H54 (cell line): ENCODE results near the gene TAS1R2.
"Not testable (repeated sequence)": the region's sequence is repeated elsewhere in the genome, so short reads cannot be mapped to it uniquely, and the experiment has no call there.

Experiments
- DNase-seq: peaks from one replicate; pipeline ENCODE4 v3.0.0; 2011; ENCODE audit warnings: low spot score, mixed read lengths; ENCODE audit not compliant: insufficient read length
- FAIRE-seq: peaks from 3 replicates; lab custom pipeline; 2011; peaks lifted over from hg19 to GRCh38; lab: Jason Lieb, UNC
- POLR2A ChIP-seq: IDR thresholded peaks from 2 replicates; pipeline ENCODE4 v1.6.1; 2011; ENCODE audit warnings: low read depth, mild to moderate bottlenecking, low read length

TAS1R2 gene

DNA sequence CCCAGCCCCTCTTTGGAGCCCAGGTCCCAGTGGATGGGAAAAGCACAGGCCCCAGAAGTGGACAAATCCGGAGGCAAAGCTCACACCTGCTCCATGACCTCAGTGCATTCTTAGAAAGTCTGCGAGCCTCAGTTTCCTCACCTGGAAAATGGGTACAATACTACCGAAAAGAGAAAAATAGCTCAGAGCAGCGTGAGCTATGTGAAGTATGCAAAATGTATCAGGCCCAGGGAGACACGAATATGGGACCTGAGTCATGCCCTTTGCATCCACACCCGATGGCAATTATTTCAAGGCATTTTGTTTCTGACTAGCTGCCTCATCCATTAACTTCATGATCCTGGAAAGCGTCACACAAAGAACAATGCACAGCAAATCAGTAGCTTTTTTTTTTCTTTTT, 33.7 kb upstream of the TAS1R2 start:
- no peak for TF ChIP-seq POLR2A
- DNase-seq (no peak), FAIRE-seq (no peak)

- DNase-seq, FAIRE-seq: not testable (repeated sequence)
Measured at GRCh38 chr1:18891858-18892257, 32.4 kb upstream of the TAS1R2 start.

DNA sequence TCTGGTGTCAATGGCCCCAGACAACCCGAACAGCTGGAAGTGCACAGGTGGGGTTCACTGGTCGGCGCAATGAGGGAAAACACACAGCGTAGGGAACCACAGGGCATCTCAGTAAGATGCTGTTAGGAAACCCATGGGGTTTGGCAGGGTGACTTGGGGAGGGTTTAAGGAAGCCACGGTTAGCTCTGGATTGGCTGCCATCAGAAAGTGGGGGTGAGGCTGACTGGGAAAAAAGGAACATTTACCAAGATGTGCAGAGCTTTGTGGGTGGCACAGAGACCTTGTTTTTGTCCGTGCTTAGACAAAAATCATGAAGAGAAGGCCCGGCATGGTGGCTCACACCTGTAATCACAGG, 31.9 kb upstream of the TAS1R2 start:
- TF ChIP-seq POLR2A, result no peak
- DNase-seq (no peak), FAIRE-seq (no peak)

DNA sequence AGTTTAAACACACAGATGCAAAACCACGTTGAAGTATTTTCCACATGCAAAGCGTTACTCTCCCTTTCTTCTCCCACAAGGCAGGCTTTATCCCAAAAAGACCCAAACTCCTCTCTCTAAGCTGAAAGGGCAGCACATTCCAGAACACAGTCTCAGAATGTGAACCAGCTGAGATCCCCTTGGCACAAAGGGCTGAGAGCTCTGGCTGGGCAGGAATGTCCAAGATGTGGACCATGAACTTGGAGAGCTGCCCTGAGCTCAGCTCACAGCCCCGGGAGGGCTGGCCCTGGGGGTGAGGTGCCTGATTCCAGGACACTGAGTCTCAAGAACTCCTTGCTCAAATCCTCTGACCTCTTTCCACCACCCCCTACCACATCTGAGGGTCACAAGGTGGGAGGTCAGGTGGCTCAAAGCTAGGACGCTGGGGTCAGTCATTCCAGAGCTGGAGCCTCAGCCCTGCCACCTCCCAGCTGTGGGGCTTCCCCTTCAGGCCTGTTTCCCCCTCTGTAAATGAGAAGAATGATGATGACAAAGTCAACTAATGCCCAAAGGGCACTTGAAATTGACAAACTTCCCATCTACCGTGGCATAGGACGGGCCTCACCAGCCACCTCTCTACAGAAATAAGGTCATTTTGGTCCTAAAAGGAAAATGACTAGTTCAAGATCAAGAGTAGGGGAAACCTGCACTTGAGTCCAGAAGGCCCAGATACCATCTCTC, 31.4 kb upstream of the TAS1R2 start:
- FAIRE-seq (no peak), DNase-seq (no peak)
- TF ChIP-seq POLR2A, result no peak

DNA sequence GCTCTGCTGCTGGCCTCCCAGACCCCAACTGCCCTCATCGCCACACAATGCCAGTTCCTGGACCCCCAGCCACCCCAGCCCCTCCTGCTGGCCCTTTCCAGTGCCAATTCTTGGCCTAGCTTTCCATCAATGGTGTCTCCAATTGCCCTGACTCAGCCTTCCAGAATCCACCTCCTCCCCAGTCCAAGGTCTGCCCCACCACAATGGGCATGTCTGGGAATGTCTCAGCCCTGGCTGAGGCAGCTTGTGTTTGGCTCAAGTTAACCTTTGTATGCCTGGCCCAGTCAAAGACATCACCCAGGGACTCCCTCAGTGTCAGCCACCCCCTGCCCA, 26.5 kb upstream of the TAS1R2 start:
- TF ChIP-seq POLR2A, result no peak
- DNase-seq, result peak; percentile 54
- no peak for FAIRE-seq

DNA sequence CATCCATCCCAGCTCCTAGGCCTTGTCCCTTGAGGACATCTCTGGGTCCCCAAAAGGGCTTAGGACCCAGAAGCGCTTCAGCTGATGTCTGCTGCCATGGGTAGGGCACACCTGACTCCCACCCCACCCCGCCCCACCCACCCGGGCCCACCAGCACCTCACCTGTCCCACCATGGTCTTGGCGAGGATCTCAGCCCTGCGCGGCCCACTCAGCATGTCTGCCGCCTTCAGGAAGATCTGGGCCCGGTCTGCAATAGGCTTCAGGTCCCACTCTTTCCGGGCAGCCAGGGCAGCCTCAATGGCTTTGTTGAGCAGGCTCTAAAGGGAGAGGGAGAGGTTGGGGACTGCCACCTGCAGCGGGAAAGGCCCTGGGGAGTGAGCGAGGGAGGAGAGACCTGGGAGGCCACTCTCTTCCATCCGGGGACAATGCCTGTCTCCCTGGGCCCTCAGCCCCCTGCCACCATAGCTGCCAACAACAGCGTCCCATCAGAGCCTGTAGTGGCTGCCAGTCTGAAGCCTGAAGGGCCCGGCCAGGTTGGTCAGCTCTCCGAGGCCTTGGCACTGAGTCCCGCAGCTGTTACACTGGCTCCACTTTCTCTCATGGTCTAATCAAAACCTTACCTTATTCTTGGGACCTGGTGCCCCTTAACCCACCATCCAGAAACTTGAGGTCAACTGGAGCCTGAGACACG, 26.0 kb upstream of the TAS1R2 start:
- no peak for FAIRE-seq
- no peak for TF ChIP-seq POLR2A
- DNase-seq, result no peak

DNA sequence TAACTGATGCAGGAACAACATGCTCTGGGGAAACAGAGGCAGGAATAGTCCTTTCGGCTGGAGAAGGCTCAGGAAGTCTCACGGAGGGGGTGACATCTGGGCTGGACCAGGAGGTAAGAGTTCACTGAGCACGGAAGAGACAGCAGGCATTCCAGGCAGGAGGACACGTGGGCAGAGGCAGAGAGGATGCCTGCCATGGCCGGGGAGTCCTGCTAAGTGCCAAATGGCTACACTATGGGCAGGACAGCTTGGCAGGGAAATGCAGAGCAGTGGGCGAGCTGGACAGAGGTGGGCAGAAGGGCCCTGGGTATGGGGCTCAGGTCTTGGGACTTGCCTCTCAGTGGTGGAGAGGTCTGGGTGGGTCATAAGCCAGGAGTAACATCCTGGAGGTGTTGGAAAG, 25.3 kb upstream of the TAS1R2 start:
- FAIRE-seq (no peak), DNase-seq (no peak)
- TF ChIP-seq POLR2A, result no peak

DNA sequence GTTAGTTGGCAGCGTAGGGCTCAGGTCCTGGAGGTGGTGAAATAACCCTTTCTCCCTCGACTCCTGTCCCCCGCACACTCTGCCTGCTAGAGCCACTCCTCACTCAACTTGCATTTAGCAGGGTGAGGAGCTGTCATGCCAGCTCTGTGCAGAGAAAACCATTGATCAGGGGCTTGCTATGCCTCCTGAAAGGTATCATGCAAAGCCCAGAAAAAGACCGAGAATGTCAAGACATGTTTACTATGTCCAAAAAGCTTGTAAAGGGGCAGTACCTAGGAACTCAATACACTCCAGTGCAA, 24.9 kb upstream of the TAS1R2 start:
- TF ChIP-seq POLR2A, result no peak
- no peak for FAIRE-seq

DNA sequence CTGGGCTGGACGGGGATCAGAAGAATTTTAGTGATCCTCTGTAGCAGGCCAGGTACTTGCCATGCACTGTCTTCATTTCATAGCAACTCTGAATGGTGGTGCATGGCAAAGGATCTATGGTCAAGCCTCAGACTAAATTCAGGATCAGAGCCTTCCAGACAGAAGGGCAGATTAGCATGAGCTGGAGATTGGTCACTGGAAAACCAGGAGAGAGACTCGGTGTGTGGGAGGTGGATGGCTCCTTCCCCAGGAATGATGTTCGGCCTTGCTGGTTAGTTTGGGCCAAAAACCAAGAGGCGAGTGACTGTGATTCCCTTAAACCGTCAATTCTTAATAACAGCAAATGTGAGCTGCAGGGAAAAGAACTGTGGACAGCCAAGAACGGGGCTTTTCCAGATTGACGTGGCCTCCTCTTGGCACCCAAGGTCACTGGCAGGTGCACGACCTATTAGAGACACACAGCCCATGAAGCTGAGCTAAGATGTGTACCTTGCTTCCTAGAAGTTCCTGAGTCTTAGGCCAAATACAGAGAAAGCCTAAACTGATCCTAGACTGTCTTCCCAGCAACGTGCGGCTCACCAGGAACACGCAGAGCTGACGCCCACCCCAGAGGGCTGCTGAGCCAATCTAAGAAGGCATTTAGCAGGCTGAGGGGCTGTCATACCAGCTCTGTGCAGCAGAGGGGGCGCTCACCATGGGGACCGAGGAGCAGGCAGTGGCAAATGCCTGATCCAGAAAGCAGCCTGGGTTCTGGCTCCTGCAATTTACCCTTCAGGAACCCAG, 24.4 kb upstream of the TAS1R2 start:
- FAIRE-seq (peak; percentile 62), DNase-seq (peak; percentile 53)
- no peak for TF ChIP-seq POLR2A

More for the DNA sequence above, 24.9 kb upstream of the TAS1R2 start:
- no peak for DNase-seq

GRCh38 chr1:18883079-18883478, 23.6 kb upstream of the TAS1R2 start:
- DNase-seq, result no peak
- no peak for TF ChIP-seq POLR2A
- FAIRE-seq, result no peak

DNA sequence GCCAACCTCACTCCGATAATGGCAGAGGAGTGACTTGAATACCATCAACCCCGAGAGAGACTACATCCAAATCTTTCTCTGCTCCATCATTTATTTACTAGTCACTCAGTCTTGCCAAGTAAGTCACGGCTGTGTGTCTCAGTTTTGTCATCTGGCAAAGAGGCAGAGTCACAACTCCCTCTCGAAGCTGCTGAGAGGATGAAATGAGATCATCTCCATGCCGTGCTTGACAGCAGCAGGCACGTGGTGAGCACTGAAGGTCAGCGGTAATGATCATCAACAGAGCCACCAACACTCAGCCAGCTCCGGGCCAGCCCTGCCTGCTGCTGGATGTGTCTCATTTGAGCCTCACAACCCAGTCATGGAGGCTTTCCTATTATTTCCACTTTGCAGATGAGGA, 23.0 kb upstream of the TAS1R2 start:
- no peak for DNase-seq
- no peak for FAIRE-seq
- TF ChIP-seq POLR2A, result no peak

DNA sequence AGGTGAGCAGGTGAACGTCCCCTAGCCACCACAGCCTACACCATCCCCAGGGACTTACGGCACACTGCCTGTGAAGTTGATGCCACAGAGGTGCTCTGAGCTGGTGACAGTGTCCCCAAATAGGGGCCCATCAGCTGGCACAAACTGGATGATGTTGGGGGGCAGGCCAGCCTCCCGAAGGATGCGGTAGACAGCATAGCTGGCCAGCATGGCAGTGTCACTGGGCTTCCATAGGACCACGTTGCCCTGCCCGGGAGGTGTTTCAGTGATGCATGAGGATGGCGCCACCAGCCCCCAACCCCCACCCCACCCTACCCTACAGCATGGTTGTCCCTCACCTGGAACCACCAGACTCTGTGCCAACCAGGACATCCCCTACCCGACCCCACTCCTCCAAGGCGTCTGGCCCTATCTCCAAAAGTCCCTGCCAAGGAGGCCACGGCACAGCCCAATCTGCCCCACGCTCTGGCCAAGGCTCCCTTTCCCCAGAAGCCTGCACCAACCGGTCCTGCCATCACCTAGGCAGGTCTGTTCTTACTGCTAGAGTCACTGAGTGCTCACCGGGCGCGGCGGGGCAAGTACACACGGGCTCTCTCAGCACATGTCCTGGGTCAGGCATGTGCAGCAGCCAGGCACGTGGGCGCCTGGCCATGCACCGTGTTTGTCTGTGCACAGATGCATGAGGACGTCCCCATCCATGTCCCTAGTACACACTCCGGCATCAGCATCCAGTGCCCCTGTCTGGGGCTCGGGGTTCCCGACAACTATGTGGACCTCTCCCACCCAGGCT, 22.4 kb upstream of the TAS1R2 start:
- DNase-seq (no peak), FAIRE-seq (no peak)
- no peak for TF ChIP-seq POLR2A

GRCh38 chr1:18881164-18881563, 21.7 kb upstream of the TAS1R2 start:
- no peak for TF ChIP-seq POLR2A
- DNase-seq (no peak), FAIRE-seq (no peak)

DNA sequence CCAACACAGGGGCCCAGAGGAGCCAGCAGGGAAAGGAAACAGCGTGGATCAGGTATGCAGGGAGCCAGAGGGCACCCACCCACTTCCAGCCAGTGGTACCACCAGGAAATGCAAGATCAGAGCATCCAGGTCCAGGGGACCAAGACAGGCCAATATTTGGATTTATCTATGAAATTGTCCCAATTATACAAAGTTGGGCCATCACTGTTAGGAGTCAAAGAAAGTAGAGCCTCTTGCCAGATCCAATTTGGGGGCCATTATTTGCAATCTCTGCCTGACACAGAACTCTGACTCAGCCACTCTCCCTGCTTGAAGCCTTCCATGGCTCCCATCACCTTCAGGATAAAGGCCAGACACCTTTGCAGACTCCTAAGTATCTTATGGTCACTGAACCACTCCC, 21.1 kb upstream of the TAS1R2 start:
- DNase-seq (no peak), FAIRE-seq (no peak)
- TF ChIP-seq POLR2A, result no peak
